Adipocyte (in vitro differentiated cells): Measurements from ENCODE around the gene DGKG.
A peak's percentile ranks its signal among the peaks of the same experiment; 100 is the strongest.

Experiments used
- DNase-seq: peaks from one replicate; pipeline ENCODE4 v3.0.0-alpha.2; 2015; ENCODE audit warnings: low read depth
- H3K27me3 ChIP-seq: replicated peaks from 2 replicates; pipeline ENCODE4 v1.7.0; 2013; ENCODE audit warnings: mild to moderate bottlenecking, low read length, moderate library complexity; ENCODE audit not compliant: control insufficient read depth, insufficient read depth
- H3K36me3 ChIP-seq: 2 replicates; pipeline ENCODE4 v1.7.0; 2013; ENCODE audit warnings: low read length, mild to moderate bottlenecking, moderate library complexity; ENCODE audit not compliant: control insufficient read depth, insufficient read depth, severe bottlenecking
- H3K4me1 ChIP-seq: 2 replicates; pipeline ENCODE4 v1.7.0; 2013; ENCODE audit warnings: mild to moderate bottlenecking, low read length, moderate library complexity; ENCODE audit not compliant: control insufficient read depth, insufficient read depth
- H3K4me3 ChIP-seq: 2 replicates; pipeline ENCODE4 v1.7.0; 2013; ENCODE audit warnings: mild to moderate bottlenecking, low read length, moderate library complexity
- H3K9ac ChIP-seq: 2 replicates; pipeline ENCODE4 v1.7.0; 2013; ENCODE audit warnings: mild to moderate bottlenecking, low read length, moderate library complexity
- H3K9me3 ChIP-seq: 2 replicates; pipeline ENCODE4 v1.7.0; 2013; ENCODE audit warnings: mild to moderate bottlenecking, low read length, moderate library complexity; ENCODE audit not compliant: control insufficient read depth

Gene DGKG

GRCh38 chr3:186194451-186194811, 167.6 kb downstream of the DGKG start:
- peak overlapping the region; percentile 68 for H3K4me3 ChIP-seq
- peaks cover 8% of the 10 kb centered on the region for H3K4me1 ChIP-seq
- H3K27me3 ChIP-seq = peaks cover 41% of the 10 kb centered on the region
- no peak for DNase-seq
- H3K36me3 ChIP-seq = no peaks in the 10 kb centered on the region
- no peaks in the 10 kb centered on the region for H3K9me3 ChIP-seq
- no peak overlapping the region for H3K9ac ChIP-seq

- H3K4me3 ChIP-seq = peak overlapping the region; percentile 68
- H3K9ac ChIP-seq = no peak overlapping the region
- no peaks in the 10 kb centered on the region for H3K36me3 ChIP-seq
- no peaks in the 10 kb centered on the region for H3K9me3 ChIP-seq
- DNase-seq = no peak
- H3K27me3 ChIP-seq = peaks cover 41% of the 10 kb centered on the region
- peaks cover 8% of the 10 kb centered on the region for H3K4me1 ChIP-seq
Measured at GRCh38 chr3:186193534-186194450, 168.2 kb downstream of the DGKG start.

DNA sequence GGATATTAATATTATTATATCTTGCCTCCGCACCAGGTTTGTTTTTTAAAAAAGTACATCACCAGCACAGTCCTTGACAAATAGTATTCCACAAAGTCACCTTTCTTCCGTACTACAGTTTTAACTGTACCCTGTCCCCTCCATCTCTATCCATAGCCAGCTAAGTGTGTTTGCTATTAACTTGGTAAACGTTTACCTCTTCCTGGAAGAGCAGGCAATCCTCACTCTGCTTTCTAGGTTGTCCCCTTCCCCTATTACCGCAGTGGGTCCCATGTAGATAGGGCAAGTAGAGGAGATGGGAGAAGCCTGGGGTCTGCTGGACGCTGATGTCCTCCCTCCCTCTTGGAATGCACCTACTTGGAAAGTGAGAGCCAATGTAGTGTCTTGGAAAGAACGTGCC, 169.2 kb downstream of the DGKG start:
- Histone ChIP-seq H3K9ac (no peak overlapping the region), H3K4me1 (peaks cover 8% of the 10 kb centered on the region), H3K9me3 (no peaks in the 10 kb centered on the region), H3K4me3 (no peak overlapping the region), H3K27me3 (peaks cover 40% of the 10 kb centered on the region), H3K36me3 (no peaks in the 10 kb centered on the region)
- DNase-seq = no peak

- Histone ChIP-seq H3K4me3 (no peak overlapping the region), H3K36me3 (no peaks in the 10 kb centered on the region), H3K9me3 (no peaks in the 10 kb centered on the region), H3K4me1 (peaks cover 8% of the 10 kb centered on the region), H3K9ac (no peak overlapping the region), H3K27me3 (peaks cover 32% of the 10 kb centered on the region)
- DNase-seq = no peak
Measured at GRCh38 chr3:186189492-186189891, 172.5 kb downstream of the DGKG start.

- Histone ChIP-seq H3K27me3 (peaks cover 14% of the 10 kb centered on the region), H3K9ac (no peak overlapping the region), H3K9me3 (no peaks in the 10 kb centered on the region), H3K4me3 (no peak overlapping the region), H3K4me1 (no peaks in the 10 kb centered on the region), H3K36me3 (no peaks in the 10 kb centered on the region)
- DNase-seq = no peak
Measured at GRCh38 chr3:186187401-186188275, 174.4 kb downstream of the DGKG start.

DNA sequence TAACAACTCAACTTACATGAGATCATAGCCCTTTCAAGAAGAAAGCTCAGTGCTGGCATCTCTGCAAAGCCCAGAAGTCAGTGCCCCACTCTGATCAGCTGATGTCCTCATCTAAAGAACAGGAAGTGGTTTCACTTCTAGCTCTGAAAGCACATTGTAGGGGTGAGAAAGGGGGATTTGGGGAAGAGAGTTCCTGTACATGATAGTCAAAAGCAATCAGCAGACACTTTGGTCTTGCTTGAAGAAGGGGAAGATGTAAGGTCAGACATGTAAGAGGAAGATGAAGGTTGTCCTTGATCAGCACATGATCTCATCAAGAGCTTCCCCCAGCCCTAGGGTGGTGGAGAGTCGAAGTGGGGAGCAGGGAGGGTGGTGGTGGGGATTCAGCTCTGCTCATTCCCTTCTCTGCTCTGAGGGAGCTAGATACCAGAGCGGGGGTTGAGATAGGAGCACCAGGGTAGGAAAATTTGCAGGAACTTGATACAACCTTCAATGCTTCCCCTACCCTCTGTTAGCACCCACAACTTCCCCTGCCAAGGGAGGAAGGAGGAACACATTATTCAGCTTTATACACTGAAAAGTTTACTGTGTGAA, 176.7 kb downstream of the DGKG start:
- no peak overlapping the region for H3K9ac ChIP-seq
- H3K4me1 ChIP-seq = no peaks in the 10 kb centered on the region
- H3K4me3 ChIP-seq = no peak overlapping the region
- no peak for DNase-seq
- H3K9me3 ChIP-seq = no peaks in the 10 kb centered on the region
- H3K36me3 ChIP-seq = no peaks in the 10 kb centered on the region
- peaks cover under 1% of the 10 kb centered on the region for H3K27me3 ChIP-seq

DNA sequence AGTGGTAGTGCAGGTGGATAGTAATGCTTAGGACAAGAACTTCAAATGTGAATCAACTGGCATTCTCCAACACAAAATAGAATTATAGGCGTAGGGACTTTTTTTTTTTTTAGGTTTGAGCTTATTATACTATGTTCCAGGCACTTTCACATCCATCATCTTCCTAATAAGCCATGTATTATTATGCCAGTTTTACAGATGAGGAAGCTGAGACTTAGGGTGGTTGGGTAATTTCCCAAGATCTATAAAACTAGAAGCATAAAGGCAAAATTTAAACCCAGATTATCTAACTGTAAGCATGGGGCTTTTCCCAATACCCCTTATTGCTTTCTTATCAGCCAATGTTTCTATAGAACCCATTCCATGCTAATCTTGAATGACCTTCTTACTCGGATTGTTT, 178.0 kb downstream of the DGKG start:
- no peak overlapping the region for H3K4me3 ChIP-seq
- no peaks in the 10 kb centered on the region for H3K4me1 ChIP-seq
- no peak for DNase-seq
- H3K36me3 ChIP-seq = no peaks in the 10 kb centered on the region
- no peak overlapping the region for H3K9ac ChIP-seq
- no peaks in the 10 kb centered on the region for H3K9me3 ChIP-seq
- H3K27me3 ChIP-seq = no peaks in the 10 kb centered on the region

DNA sequence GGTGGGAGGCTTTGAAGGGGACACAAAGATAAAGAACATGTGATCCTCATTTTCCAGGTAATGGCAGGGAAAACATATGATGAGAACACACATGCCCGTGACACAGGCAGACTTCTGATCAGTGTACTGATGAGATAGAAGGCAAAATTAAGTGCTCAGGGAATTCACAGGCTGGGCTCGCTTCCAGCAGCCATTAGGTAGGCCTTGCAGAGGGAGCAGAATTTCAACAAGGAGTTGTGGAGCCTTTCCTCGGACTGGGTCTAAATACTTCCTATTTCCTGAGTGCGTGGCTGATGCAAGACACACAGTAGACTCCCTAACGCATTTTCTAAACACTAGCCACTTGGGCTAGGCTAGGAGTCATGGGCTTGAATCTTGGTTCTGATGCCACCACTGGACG, 179.2 kb downstream of the DGKG start:
- H3K4me1 ChIP-seq = no peaks in the 10 kb centered on the region
- DNase-seq = no peak
- H3K9me3 ChIP-seq = no peaks in the 10 kb centered on the region
- H3K4me3 ChIP-seq = no peak overlapping the region
- H3K27me3 ChIP-seq = no peaks in the 10 kb centered on the region
- no peak overlapping the region for H3K9ac ChIP-seq
- no peaks in the 10 kb centered on the region for H3K36me3 ChIP-seq

DNA sequence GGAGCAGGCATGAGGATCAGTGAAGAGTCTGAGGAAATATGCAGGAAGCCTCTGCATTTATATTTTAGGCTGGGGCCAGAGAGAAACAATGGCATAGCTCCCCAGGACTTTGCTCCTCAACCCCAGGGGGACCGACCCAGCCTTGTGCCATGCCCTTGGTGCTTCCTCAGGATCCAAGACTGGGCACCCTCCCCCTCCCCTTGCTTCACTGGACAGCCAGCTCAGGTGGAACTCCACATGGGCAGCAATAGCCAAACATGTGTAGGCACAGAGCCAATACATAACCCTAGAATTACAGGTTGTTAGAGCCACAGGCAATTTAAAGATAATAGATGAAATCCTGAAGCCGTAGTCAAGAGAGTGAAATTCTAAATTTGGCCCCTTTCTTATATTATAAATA, 180.1 kb downstream of the DGKG start:
- DNase-seq = no peak
- no peaks in the 10 kb centered on the region for H3K36me3 ChIP-seq
- H3K27me3 ChIP-seq = no peaks in the 10 kb centered on the region
- no peak overlapping the region for H3K4me3 ChIP-seq
- no peaks in the 10 kb centered on the region for H3K4me1 ChIP-seq
- H3K9me3 ChIP-seq = no peaks in the 10 kb centered on the region
- no peak overlapping the region for H3K9ac ChIP-seq

- no peaks in the 10 kb centered on the region for H3K27me3 ChIP-seq
- H3K4me3 ChIP-seq = no peak overlapping the region
- no peak overlapping the region for H3K9ac ChIP-seq
- no peaks in the 10 kb centered on the region for H3K4me1 ChIP-seq
- DNase-seq = no peak
- H3K9me3 ChIP-seq = no peaks in the 10 kb centered on the region
- no peaks in the 10 kb centered on the region for H3K36me3 ChIP-seq
Measured at GRCh38 chr3:186180891-186181481, 181.0 kb downstream of the DGKG start.

- no peaks in the 10 kb centered on the region for H3K4me1 ChIP-seq
Measured at GRCh38 chr3:186180151-186180550, 181.9 kb downstream of the DGKG start.

More at GRCh38 chr3:186180151-186180550, 181.9 kb downstream of the DGKG start:
- H3K27me3 ChIP-seq = no peaks in the 10 kb centered on the region
- H3K36me3 ChIP-seq = no peaks in the 10 kb centered on the region
- H3K4me3 ChIP-seq = no peak overlapping the region
- no peak for DNase-seq
- H3K9me3 ChIP-seq = no peaks in the 10 kb centered on the region
- no peak overlapping the region for H3K9ac ChIP-seq
